Measurements from ENCODE around the gene CEMIP2.

DNA sequence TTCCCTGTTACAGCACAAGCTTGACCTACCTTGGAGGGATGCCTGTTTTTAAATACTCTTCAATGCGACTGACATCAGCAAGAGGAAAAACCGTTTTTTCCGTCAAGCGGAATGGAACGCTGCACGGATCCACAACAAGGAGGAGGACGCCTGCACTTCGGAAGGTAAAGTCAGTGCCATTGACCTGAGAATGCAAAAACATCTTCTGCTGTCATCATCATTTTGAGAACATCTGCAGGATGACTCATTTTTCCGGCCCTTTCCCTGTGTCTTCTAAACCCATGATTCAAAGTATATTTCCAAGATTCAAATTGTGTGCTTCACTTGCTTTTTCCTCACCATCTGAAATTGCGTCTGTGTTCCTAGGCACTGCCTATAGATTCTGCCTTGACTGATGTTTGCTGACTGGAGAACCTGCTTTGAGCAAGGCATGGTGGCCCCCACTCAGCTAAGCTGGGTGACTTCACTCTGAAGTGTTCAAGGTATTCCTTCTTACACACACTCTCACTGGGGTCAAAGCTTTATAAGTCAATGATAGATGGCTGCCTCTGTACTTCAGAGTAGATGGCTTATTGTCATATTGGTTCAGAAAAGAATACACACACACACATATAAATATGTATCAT lies 78.1 kb downstream of the CEMIP2 start:
- TF ChIP-seq POLR2A (IDR thresholded peaks at IDR 0.05): no peak
- TF ChIP-seq, protein P1, sequence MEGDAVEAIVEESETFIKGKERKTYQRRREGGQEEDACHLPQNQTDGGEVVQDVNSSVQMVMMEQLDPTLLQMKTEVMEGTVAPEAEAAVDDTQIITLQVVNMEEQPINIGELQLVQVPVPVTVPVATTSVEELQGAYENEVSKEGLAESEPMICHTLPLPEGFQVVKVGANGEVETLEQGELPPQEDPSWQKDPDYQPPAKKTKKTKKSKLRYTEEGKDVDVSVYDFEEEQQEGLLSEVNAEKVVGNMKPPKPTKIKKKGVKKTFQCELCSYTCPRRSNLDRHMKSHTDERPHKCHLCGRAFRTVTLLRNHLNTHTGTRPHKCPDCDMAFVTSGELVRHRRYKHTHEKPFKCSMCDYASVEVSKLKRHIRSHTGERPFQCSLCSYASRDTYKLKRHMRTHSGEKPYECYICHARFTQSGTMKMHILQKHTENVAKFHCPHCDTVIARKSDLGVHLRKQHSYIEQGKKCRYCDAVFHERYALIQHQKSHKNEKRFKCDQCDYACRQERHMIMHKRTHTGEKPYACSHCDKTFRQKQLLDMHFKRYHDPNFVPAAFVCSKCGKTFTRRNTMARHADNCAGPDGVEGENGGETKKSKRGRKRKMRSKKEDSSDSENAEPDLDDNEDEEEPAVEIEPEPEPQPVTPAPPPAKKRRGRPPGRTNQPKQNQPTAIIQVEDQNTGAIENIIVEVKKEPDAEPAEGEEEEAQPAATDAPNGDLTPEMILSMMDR (IDR thresholded peaks at IDR 0.05): no peak
